ENCODE results near the gene TAS2R1.

DNA sequence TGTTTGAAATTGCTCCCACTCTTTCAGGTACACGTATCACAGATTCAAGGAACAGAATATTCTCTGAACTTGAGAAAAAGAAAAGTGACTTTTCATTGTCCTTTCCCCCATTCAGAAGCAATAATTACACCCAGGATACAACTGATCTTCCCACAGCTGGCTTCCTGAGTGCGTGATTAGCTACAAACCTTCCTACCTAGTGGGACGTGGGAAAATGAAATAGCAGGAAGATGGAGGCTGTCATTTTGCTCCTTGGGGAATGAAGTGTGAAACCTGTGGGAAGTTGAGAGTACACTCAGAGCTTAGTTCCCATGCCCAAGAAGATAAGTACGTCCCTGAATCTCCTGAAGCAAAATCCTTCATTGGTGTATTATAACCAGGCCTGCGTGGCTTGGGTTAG, 2.6 kb downstream of the TAS2R1 start:
- TF ChIP-seq, protein P1, sequence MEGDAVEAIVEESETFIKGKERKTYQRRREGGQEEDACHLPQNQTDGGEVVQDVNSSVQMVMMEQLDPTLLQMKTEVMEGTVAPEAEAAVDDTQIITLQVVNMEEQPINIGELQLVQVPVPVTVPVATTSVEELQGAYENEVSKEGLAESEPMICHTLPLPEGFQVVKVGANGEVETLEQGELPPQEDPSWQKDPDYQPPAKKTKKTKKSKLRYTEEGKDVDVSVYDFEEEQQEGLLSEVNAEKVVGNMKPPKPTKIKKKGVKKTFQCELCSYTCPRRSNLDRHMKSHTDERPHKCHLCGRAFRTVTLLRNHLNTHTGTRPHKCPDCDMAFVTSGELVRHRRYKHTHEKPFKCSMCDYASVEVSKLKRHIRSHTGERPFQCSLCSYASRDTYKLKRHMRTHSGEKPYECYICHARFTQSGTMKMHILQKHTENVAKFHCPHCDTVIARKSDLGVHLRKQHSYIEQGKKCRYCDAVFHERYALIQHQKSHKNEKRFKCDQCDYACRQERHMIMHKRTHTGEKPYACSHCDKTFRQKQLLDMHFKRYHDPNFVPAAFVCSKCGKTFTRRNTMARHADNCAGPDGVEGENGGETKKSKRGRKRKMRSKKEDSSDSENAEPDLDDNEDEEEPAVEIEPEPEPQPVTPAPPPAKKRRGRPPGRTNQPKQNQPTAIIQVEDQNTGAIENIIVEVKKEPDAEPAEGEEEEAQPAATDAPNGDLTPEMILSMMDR (conservative IDR thresholded peaks at IDR 0.05 in 1 of 2, IDR thresholded peaks at IDR 0.05 in 1 of 2; ENCODE audit: extremely low read depth in 1 of 2, insufficient read depth in 1 of 2, low read depth in 1 of 2, low read length in 2 of 2) = no peak
- TF ChIP-seq EZH2 (IDR thresholded peaks at IDR 0.05; ENCODE audit: borderline replicate concordance, low read length) = no peak

Measured in mammary epithelial cell (primary cell).